GM18873 (cell line): ENCODE data around the gene MAP1LC3B.
"Not testable (repeated sequence)": the region's sequence is repeated elsewhere in the genome, so short reads cannot be mapped to it uniquely, and the experiment has no call there.

Experiments
- ATAC-seq: cut with Tn5 transposase; IDR thresholded peaks from one replicate; pipeline ENCODE4 v1.9.1; 2021; ENCODE audit warnings: mild to moderate bottlenecking, moderate library complexity, moderate number of reproducible peaks; ENCODE audit not compliant: unreplicated experiment, low FRiP score

MAP1LC3B gene

DNA sequence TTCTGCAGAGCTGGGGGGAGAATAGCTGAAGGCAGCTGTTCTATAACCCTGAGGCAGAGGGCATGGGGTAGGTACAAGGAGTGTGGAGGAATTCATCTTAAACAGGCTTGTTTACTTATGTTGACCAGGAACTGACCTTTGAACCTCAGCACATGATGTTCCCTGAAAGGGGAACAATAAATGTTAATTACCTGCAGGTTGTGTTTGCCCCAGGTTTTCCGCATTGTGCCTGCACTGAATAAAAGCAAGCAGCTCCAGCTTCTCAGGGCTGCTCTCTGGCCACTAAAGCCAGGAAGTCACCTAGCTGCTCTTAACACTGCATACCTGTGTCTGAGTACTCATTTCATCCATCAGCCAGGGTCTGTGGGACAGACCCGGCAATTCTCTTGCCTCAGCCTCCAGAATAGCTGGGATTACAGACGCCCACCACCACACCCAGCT lies 12.8 kb upstream of the MAP1LC3B start:
- ATAC-seq = not testable (repeated sequence)

DNA sequence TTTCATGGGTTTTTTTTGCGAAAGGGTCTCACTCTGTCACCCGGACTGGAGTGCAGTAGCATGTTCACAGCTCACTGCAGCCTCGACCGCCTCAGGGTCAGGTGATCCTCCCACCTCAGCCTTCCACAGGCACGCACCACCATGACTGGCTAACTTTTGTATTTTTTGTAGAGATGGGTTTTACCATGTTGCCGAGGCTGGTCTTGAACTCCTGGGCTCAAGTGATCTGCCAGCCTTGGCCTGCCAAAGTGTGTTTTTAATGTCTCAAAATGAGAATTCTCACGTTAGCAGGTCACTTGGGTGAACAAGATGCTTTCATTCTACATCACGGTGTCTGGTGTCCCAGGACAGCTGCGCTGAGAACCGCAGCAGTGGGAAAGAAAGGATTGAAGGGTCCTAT lies 11.7 kb upstream of the MAP1LC3B start:
- ATAC-seq = no peak

DNA sequence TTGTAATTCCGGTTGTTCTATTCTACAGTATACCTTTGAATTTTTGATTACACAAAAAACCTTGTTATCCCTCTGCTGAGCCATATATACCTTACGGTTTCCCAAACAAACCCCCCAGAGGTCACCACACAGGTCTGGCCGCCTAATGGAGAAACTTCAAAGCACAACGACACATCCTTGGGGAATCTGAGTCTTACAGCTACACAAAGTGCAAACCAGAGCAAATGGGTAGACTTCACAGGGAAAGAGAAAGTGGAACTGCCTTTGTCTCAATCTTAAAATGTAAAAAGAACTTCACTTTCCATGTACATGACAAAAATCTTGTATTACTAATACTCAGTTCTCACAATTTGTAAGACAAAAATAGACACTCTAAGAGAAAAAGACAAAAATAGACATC lies 11.3 kb upstream of the MAP1LC3B start:
- no peak for ATAC-seq

DNA sequence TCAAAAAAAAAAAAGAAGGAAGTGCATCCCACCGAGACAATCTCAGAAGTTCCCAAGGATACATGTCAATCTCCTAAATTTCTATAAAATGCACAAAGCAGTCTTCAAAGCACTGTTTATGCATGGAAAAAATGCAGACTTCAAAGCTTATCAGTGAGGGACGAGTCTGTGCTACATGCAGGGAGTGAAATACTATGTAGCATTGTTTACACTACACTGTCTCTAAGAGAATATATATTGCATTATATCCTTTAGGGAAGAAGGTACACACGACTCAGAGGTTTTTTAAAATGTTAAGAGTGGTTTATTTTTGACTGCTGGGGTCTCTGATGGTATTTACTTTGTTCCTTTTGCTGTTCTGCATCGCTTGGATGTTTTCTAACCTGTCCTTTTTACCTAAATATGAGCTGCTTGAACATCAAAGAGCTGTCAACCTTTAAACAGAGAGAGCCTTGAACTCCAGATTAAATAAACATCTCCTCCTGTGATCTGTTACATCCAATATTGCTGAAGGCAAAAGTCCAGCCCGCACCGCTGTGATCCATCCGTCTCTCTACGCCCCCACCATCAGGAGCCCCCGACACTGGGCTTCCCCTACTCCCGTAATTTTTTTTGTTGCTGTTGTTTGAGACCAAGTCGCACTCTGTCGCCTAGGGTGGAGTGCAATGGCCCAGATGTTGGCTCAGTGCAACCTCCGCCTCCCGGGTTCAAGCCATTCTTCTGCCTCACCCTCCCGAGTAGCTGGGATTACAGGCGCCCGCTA lies 9.9 kb upstream of the MAP1LC3B start:
- no peak for ATAC-seq

DNA sequence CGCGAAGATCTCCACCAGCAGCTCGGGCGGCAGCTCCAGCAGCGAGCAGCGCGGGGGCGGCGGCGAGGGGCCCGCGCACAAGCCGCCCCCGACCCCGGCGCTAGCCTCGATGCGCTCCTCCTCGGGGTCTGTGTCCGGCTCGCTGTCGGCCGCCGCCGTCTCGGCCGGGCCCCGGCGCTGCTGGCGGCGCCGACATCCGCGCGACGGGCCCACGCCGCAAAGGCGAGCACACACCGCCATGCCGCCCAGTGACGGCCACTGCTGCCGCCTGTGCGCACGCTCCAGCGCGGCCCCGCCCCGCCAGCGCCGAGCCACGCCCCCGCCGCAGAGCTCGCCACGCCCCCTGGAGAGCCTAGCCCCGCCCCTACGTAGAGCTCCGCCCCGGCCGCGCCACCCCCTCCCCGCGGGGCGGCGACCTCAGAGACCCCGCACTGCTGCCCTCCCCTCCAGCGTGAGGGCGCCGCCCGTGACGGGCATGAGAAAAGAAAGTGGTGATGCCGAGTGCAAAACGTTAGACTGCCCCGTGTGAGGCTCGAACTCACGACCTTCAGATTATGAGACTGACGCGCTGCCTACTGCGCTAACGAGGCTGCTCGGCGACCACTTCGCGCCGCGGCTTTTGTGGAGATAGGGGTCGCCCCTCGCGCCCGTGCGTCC lies 8.5 kb upstream of the MAP1LC3B start, which contains the start of gene FBXO31:
FBXO31 (minus strand) TSS at position 272 of the 657 bp plus-strand sequence; CDS start at position 240, 32 bp downstream.
- ATAC-seq = peak; percentile 40

DNA sequence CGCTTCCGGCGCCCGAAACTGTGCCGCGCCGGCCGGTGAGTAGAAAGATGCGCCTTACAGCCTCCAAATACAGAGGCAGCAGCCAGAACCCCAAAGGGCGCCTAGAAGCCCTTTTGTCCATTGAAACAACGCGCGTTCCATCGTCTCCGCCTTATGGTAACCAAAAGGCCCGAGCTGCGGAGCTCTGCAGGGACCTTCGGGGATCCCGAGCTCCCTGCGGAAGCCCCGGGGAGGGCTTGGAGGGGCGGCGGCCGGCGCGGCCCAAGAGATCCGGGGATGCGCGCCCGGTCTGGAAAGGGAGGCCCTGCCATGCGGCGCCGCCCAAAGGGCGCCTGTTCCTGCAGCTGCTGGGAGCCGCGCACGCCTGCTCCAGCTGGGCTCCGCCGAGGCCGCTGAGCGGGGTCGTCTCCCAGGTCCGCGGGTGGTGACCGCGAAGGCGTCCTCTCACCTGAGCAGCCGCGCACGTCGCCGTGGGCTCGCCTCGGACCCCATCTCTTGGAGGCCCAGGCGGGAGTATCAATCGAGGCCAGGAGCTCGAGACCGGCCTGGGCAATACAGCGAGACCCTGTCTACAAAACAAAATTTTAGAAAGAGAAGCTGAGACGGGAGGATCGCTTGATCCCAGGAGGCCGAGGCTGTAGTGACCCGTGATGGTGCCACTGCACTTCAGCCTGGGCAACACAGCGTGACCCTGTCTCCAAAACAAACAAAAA lies 7.8 kb upstream of the MAP1LC3B start:
- ATAC-seq = peak; percentile 0

DNA sequence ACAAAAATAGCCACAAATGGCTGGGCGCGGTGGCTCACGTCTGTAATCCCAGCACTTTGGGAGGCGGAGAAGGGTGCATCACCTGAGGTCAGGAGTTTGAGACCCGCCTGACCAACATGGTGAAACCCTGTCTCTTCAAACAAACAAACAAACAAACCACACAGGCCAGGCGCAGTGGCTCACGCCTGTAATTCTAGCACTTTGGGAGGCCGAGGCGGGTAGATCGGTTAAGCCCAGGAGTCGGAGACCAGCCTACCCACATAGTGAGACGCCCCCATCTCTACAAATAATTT lies 7.3 kb upstream of the MAP1LC3B start:
- not testable (repeated sequence) for ATAC-seq

DNA sequence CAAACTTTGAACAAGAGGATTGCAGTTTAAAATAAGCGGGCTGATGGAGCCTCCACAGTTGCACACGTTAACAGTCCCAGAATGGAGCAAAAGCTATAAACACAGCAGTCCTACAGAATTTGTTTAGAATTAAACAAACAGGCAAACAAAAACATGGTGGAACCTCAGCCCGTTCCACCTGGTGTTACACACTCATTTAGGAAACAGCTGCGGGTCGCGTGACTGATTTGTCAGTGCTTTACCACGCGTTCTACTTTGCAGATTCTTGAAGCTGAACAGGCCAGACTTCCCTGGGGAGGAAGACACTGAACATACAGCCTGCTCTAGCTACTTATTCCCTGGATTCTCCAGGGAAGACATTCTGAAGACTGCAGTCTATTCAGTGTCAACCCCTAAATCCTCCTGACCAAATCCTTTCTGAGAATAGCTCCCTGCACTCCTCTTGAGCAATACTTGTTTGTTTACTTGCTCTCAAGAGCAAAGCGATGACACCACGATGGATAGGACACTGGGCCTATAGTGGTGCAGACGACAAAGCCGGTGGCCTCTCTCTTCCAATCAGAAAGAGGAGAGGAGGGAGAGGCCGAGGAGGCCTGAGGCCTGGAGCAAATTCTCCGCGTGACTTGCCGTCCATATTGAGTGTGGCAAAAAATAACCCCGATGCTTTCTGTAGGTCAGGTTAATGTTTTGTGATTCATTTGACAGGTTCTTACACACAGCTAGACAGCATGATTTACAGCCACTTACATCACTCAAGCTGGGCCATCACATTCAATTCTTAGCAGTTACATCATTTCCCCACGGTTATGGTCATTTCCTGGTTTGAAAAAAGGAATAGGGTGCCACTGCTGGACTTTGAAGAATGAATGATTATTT lies 4.0 kb upstream of the MAP1LC3B start:
- ATAC-seq = peak; percentile 54

DNA sequence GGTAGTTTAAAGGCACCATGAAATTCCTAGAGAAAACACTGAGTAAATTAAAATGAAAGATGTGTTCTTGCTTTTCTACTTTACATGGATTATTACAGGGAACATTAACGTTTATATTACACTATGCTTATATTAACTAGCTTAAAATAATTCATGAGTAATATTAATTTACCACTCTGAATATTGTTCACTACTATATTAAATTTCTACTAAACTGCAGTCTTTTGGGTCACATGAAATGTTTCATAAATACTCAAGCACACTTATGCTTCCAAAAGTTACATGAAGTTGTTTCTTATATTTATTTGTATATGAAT lies 3.4 kb upstream of the MAP1LC3B start:
- ATAC-seq = no peak

DNA sequence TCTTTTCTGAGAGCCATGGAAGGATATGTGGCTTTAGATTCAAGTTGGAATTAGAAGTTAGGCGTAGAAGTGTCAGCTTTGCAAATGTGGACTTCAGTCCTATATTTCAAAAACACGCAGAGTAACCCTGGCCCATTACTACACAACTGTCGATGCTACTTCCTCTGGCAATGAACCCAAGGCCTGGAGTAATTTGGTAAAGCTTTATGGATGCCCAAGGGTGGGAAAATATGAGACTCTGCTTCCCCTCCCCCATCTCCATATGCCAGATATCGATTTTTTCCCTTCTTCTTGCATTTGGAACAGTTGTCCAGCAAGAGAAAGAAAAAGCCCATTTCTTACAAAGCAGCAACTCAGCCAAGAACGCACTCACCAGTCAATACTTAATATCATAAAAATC lies 2.9 kb upstream of the MAP1LC3B start:
- no peak for ATAC-seq

DNA sequence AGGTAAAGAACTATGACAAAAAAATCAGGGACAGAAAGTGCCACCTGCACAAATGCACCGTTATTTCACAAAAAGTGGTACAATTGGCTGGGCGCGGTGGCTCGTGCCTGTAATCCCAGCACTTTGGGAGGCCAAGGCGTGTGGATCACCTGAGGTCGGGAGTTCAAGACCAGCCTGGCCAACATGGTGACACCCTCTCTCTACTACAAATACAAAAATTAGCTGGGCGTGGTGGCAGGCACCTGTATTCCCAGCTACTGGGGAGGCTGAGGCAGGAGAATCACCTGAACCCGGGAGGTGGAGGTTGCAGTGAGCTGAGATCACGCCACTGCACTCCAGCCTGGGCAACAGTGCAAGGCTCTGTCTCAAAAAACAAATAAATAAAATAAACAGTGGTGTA lies 2.2 kb upstream of the MAP1LC3B start:
- ATAC-seq = not testable (repeated sequence)

DNA sequence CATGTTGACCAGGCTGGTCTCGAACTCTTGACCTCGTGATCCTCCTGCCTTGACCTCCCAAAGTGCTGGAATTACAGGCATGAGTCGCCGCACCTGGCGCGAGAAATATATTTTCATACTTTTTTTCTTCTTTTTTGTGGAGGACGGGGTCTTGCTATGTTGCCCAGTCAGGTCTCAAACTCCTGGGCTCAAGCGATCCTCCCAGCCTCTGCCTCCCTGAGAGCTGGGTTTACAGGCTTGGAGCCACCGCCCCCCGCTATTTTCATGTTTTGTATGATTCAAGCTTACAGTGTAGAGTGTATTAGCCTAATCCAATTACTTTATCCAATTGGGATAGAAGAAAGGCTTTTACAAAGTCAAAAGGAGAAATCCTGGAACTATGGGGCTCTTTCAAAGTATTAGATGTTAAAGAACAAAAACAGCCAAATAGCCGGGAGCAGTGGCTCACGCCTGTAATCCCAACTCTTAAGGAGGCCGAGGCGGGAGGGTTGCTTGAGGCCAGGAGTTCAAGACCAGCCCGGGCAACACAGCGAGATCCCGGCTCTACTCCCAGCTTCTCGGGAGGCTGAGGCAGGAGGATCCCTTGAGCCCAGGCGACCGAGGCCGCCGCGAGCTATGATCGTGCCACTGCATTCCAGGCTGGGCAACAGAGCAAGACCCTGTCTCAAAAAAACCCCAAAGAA lies 1.4 kb upstream of the MAP1LC3B start:
- no peak for ATAC-seq

DNA sequence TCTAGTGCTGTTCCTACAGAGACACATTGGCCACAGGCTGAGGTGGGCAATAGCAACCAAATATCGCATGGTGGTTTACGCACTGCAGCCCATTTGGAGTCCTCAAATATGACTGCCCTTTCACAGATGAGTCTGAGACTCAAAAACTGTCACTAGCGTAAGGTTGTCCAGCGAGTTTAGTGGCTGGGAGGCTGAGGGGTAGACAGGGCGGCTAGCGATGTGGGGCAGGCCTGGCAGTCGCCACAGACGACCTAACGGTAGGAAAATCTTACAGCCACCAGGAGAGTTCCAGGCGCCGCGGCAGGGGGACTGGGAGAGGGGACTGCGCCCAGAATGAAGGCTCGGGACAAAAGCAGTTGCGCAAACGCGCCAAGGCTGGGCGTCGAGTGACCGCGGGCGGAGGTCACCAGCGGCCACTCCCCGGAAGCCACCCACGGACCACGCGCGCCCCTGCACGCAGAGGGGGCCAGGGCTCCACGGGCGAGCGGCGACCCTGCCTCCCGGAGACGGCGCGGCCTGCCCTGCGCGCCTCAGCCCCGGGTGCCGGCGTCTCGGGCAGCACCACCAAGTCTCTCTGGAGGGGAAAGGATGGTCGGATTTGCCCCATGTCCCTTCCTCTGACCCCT lies 699 bp upstream of the MAP1LC3B start:
- no peak for ATAC-seq

DNA sequence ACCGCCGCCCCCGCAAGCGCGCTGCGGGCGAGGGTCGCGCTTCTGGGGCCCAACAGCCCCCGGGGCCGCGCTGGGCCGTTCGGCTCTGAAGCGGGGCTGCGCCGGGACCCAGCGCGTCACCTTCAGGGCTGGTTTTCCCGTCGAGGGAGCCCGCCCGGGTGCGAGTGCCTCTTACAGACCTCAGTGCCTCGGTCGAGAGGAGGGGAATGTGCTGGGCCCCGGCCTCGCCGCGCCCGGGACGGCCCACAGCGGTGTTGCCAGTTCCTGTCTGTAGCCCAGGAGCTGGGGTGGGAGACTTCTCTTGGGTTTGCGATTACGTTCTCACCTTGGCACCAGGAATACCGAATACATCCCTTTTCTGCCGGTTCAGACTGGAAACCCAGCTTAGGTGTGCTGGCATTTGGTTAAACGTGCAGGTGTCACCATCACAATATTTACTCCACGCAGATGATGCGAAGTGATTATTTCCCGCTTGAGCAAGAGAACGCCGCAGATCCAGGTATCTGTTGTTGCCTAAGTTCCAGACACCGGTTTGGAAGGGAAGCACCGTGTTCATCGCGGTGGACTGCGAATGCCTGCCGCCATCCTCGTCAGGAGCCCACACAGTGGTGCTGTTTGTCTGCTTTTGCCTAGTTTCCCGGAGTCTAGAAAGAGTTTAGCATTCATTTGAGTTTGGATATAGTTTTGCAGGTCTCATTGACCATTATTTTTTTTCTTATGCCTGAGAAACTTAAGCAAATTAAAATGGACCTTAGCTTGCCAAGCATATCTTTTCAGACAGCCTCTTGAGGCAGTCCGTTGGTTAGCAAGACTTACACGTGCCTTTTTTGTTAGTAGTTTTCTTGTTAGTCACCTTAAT lies 914 bp downstream of the MAP1LC3B start:
- no peak for ATAC-seq

DNA sequence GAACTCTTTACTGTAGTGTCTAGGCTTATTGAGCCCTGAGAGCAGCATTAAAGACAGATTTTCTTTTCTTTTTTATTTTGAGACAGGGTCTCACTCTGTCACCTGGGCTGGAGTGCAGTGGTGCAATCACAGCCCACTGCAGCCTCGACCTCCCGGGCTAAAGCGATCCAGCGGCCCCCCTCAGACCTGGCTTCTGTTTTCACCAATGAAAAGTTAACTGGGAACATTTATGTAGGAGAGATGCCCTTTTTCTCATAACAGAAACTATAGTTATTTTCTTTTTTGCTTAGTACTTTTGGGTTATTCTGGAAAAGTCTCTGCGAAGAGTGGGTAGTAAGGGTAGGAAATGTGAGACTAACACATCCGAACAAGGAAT lies 1.5 kb downstream of the MAP1LC3B start:
- no peak for ATAC-seq

DNA sequence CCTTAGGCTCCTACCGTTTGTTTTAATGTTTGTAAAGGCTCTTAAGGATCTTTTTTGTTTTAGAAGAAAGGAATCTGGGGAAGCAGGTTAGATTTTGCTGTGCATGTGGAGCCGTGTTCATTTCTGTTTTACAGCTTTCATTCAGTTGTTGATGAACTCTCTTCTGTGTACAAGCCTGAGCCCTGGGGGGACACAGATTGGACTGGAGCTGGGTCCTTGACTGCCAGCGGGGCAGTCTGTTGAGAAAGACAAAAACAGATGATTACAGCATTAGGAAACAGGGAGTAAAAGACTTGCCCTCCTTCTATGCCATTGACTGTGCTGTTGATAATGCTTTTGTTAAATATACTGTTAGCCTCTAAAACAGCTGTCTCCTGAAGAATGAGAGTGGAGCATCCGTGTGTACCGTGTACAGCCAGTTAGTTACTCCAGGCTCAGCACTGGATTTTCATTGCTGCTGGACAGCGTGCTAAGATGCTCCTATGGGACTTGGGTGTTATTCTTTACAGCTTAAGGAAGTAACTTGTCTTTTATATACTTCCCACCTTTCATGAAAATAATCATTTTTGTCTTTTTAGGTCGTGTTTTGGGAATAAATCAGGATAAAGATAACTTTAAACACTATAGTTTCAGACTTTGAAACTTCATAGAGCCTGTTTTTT lies 3.2 kb downstream of the MAP1LC3B start:
- no peak for ATAC-seq

DNA sequence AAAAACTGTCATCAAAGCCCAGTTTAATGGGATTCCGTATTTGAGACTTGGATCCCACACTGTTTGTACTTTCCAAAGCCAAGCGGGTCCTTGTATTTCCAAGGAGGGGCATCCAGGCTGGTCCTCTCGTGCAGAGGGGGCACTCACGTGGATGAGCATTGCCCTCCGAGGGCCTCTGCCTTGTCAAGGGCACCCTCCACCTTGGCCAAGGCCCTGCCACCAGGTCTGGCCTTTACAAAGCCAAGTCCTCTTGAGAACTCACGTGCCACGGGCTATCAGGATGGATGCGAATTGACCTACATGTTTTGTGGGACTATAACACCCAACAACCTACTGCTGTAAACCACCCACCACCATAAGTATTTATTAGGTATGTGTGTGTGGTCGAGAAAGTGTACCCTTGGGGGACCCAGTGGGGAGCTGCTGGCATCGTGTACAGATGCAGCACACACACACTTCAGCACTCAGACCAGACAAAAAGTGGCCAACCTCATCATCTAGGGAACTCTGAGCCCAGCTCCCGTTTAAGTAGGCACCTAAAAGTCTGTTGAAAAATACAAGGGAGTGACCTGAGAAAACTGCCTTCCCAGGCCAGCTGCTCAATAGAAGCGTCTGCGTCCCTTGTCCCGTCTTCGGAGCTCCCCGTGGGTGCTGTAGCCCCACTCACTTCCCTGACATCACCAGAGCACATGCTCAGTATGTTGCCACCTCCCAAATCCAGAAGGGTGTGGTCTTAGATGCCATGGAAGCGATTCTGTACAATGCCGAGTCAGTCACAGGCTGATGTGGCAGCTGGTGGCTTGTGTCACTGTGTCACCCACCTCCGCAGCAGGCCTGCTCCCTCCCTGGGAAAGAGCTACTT lies 12.9 kb downstream of the MAP1LC3B start:
- ATAC-seq = no peak
